Measurements from ENCODE around the gene ZNF407.

DNA sequence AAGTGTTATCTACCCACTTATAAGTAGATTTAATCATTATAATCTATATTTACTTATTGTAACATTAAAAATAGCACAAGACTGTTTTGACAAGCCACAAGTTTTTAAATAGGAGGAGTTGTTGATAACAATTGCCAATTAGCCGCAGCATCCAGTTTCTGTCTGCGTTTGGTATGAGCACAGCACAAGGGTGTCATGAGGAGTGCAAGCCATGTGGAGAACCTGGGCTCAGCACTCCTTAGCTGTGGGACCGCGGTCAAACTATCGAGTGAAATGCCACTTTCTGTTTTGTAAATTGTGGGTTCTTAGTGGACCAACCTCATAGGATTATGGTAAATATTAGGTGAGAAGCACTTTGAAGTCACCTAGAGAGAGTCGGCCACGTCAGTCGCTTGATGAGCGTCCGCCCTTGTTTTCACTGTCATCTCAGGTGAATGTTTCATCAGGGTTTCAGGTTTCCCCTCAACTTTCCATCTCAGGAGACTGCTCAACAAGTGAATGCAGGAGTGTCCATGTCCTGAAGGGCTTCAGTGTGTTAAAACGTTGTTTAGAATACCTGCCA is 294.5 kb downstream of the ZNF407 start:
- TF ChIP-seq EZH2 (IDR thresholded peaks at IDR 0.05; ENCODE audit: borderline replicate concordance, low read depth, low read length, severe bottlenecking), result no peak
- TF ChIP-seq, protein P1, sequence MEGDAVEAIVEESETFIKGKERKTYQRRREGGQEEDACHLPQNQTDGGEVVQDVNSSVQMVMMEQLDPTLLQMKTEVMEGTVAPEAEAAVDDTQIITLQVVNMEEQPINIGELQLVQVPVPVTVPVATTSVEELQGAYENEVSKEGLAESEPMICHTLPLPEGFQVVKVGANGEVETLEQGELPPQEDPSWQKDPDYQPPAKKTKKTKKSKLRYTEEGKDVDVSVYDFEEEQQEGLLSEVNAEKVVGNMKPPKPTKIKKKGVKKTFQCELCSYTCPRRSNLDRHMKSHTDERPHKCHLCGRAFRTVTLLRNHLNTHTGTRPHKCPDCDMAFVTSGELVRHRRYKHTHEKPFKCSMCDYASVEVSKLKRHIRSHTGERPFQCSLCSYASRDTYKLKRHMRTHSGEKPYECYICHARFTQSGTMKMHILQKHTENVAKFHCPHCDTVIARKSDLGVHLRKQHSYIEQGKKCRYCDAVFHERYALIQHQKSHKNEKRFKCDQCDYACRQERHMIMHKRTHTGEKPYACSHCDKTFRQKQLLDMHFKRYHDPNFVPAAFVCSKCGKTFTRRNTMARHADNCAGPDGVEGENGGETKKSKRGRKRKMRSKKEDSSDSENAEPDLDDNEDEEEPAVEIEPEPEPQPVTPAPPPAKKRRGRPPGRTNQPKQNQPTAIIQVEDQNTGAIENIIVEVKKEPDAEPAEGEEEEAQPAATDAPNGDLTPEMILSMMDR (IDR thresholded peaks at IDR 0.05; ENCODE audit: borderline replicate concordance, extremely low read depth, low read length, poor library complexity, severe bottlenecking), result no peak

All from DND-41 (cell line).